ENCODE results near the gene CDH4. TPM values are rescaled to one million over a fixed set of nuclear protein-coding genes. Genes with fewer than 3 reads are reported as not detected.

The CDH4 gene
- polyA plus RNA-seq, 1 donor, result 1.2 TPM

- DNase-seq (ENCODE audit: low read depth), result no peak
Observed at GRCh38 chr20:61599061-61599531, 347.0 kb downstream of the CDH4 start.

GRCh38 chr20:61599541-61599992 is 347.5 kb downstream of the CDH4 start:
- no peak for DNase-seq (ENCODE audit: low read depth)

GRCh38 chr20:61600016-61600415 is 348.0 kb downstream of the CDH4 start:
- DNase-seq (ENCODE audit: low read depth), result no peak

- DNase-seq (ENCODE audit: low read depth), result no peak
Observed at GRCh38 chr20:61601361-61601760, 349.3 kb downstream of the CDH4 start.

- no peak for DNase-seq (ENCODE audit: low read depth)
Observed at GRCh38 chr20:61601853-61602252, 349.8 kb downstream of the CDH4 start.

GRCh38 chr20:61603715-61604114 is 351.7 kb downstream of the CDH4 start:
- no peak for DNase-seq (ENCODE audit: low read depth)

- DNase-seq (ENCODE audit: low read depth), result no peak
Observed at GRCh38 chr20:61604549-61604948, 352.5 kb downstream of the CDH4 start.

- DNase-seq (ENCODE audit: low read depth), result no peak
Observed at GRCh38 chr20:61605283-61605682, 353.2 kb downstream of the CDH4 start.

- no peak for DNase-seq (ENCODE audit: low read depth)
Observed at GRCh38 chr20:61605862-61606557, 353.9 kb downstream of the CDH4 start.

- DNase-seq (ENCODE audit: low read depth), result no peak
Observed at GRCh38 chr20:61608275-61609085, 356.4 kb downstream of the CDH4 start.

GRCh38 chr20:61609461-61609860 is 357.4 kb downstream of the CDH4 start:
- no peak for DNase-seq (ENCODE audit: low read depth)

GRCh38 chr20:61611401-61612180 is 359.5 kb downstream of the CDH4 start:
- no peak for DNase-seq (ENCODE audit: low read depth)

- no peak for DNase-seq (ENCODE audit: low read depth)
Observed at GRCh38 chr20:61613917-61614705, 362.1 kb downstream of the CDH4 start.

- no peak for DNase-seq (ENCODE audit: low read depth)
Observed at GRCh38 chr20:61614706-61615100, 362.6 kb downstream of the CDH4 start.

GRCh38 chr20:61615806-61616205 is 363.7 kb downstream of the CDH4 start:
- no peak for DNase-seq (ENCODE audit: low read depth)

GRCh38 chr20:61619751-61620150 is 367.7 kb downstream of the CDH4 start:
- no peak for DNase-seq (ENCODE audit: low read depth)

- no peak for DNase-seq (ENCODE audit: low read depth)
Observed at GRCh38 chr20:61620174-61620573, 368.1 kb downstream of the CDH4 start.

- DNase-seq (ENCODE audit: low read depth), result no peak
Observed at GRCh38 chr20:61621035-61621730, 369.1 kb downstream of the CDH4 start.

- DNase-seq (ENCODE audit: low read depth), result no peak
Observed at GRCh38 chr20:61621852-61622251, 369.8 kb downstream of the CDH4 start.

GRCh38 chr20:61623451-61623850 is 371.4 kb downstream of the CDH4 start:
- no peak for DNase-seq (ENCODE audit: low read depth)

- DNase-seq (ENCODE audit: low read depth), result no peak
Observed at GRCh38 chr20:61625246-61625645, 373.2 kb downstream of the CDH4 start.

Data from forelimb muscle (tissue), 1 donor.